ENCODE measurements around the gene GM2A. TPM values are rescaled to one million over a fixed set of nuclear protein-coding genes. Genes with fewer than 3 reads are reported as not detected.
A peak's percentile ranks its signal among the peaks of the same experiment; 100 is the strongest.
"Not testable (repeated sequence)": the region's sequence is repeated elsewhere in the genome, so short reads cannot be mapped to it uniquely, and the experiment has no call there.

The GM2A gene
- polyA plus RNA-seq, 1 experiment: 12.7 TPM

- TF ChIP-seq CTCF (IDR thresholded peaks at IDR 0.05; ENCODE audit: insufficient read depth, low read depth, low read length): no peak
- no peak for DNase-seq (ENCODE audit: low read depth)
- Histone ChIP-seq H3K4me3 (ENCODE audit: low read depth, low read length) (no peak overlapping the region), H3K36me3 (ENCODE audit: control insufficient read depth, insufficient read depth, low read length) (no peaks in the 10 kb centered on the region), H3K27me3 (ENCODE audit: control insufficient read depth, insufficient read depth, low read length) (peaks cover 8% of the 10 kb centered on the region)
- ChIA-PET POLR2A (no interaction called here), CTCF (interaction anchor here (0.8 to 2.5 kb wide), 3 partner anchors 10 to 108 kb away, joined by 3 to 12 read pairs (median 11); partner anchors contain the start of gene CCDC69)
These were observed 19.3 kb upstream of the GM2A start for GRCh38 chr5:151233616-151234085.

GRCh38 chr5:151234476-151235238 is 18.3 kb upstream of the GM2A start:
- no peak for TF ChIP-seq CTCF (IDR thresholded peaks at IDR 0.05; ENCODE audit: insufficient read depth, low read depth, low read length)
- Histone ChIP-seq H3K4me3 (ENCODE audit: low read depth, low read length) (no peak overlapping the region), H3K27me3 (ENCODE audit: control insufficient read depth, insufficient read depth, low read length) (peaks cover 8% of the 10 kb centered on the region), H3K36me3 (ENCODE audit: control insufficient read depth, insufficient read depth, low read length) (no peaks in the 10 kb centered on the region)
- POLR2A ChIA-PET: interaction anchor here (0.6 kb wide), 1 partner anchor 417 kb away, joined by 3 read pairs; no protein-coding TSS in a partner anchor
- CTCF ChIA-PET: interaction anchor here (0.7 to 2.5 kb wide), 6 partner anchors 11 to 109 kb away, joined by 3 to 12 read pairs (median 3); partner anchors contain the start of gene CCDC69
- peak; percentile 33 for DNase-seq (ENCODE audit: low read depth)

GRCh38 chr5:151235239-151235571 is 17.8 kb upstream of the GM2A start:
- not testable (repeated sequence) for H3K4me3 ChIP-seq (ENCODE audit: low read depth, low read length); H3K36me3 ChIP-seq (ENCODE audit: control insufficient read depth, insufficient read depth, low read length); DNase-seq (ENCODE audit: low read depth); H3K27me3 ChIP-seq (ENCODE audit: control insufficient read depth, insufficient read depth, low read length)
- POLR2A ChIA-PET: interaction anchor here (0.6 kb wide), 1 partner anchor 417 kb away, joined by 3 read pairs; no protein-coding TSS in a partner anchor
- CTCF ChIA-PET: interaction anchor here (0.7 to 2.5 kb wide), 5 partner anchors 11 to 109 kb away, joined by 3 to 12 read pairs (median 3); partner anchors contain the start of gene CCDC69

- ChIA-PET POLR2A (no interaction called here), CTCF (interaction anchor here (0.9 to 3.0 kb wide), 2 partner anchors 71 to 121 kb away, joined by 4 to 12 read pairs; no protein-coding TSS in a partner anchor)
- TF ChIP-seq CTCF (IDR thresholded peaks at IDR 0.05; ENCODE audit: insufficient read depth, low read depth, low read length): no peak
- no peaks in the 10 kb centered on the region for H3K36me3 ChIP-seq (ENCODE audit: control insufficient read depth, insufficient read depth, low read length)
- peaks cover 11% of the 10 kb centered on the region for H3K27me3 ChIP-seq (ENCODE audit: control insufficient read depth, insufficient read depth, low read length)
- no peak overlapping the region for H3K4me3 ChIP-seq (ENCODE audit: low read depth, low read length)
- no peak for DNase-seq (ENCODE audit: low read depth)
These were observed 16.1 kb upstream of the GM2A start for GRCh38 chr5:151236888-151237287.

GRCh38 chr5:151237685-151238084 is 15.3 kb upstream of the GM2A start:
- POLR2A ChIA-PET: no interaction called here
- no peaks in the 10 kb centered on the region for H3K36me3 ChIP-seq (ENCODE audit: control insufficient read depth, insufficient read depth, low read length)
- CTCF ChIA-PET: interaction anchor here (0.8 to 3.0 kb wide), 7 partner anchors 9 to 336 kb away, joined by 3 to 12 read pairs (median 4); no protein-coding TSS in a partner anchor
- DNase-seq (ENCODE audit: low read depth): no peak
- H3K4me3 ChIP-seq (ENCODE audit: low read depth, low read length): no peak overlapping the region
- peaks cover 9% of the 10 kb centered on the region for H3K27me3 ChIP-seq (ENCODE audit: control insufficient read depth, insufficient read depth, low read length)
- no peak for TF ChIP-seq CTCF (IDR thresholded peaks at IDR 0.05; ENCODE audit: insufficient read depth, low read depth, low read length)
